HG03558 (cell line): ENCODE results near the gene KLHDC7A.

Source experiments
- ATAC-seq: cut with Tn5 transposase; IDR thresholded peaks from one replicate; pipeline ENCODE4 v1.9.1; 2021; ENCODE audit warnings: moderate number of reproducible peaks; ENCODE audit not compliant: unreplicated experiment; ENCODE audit errors: extremely low read depth

The KLHDC7A gene

DNA sequence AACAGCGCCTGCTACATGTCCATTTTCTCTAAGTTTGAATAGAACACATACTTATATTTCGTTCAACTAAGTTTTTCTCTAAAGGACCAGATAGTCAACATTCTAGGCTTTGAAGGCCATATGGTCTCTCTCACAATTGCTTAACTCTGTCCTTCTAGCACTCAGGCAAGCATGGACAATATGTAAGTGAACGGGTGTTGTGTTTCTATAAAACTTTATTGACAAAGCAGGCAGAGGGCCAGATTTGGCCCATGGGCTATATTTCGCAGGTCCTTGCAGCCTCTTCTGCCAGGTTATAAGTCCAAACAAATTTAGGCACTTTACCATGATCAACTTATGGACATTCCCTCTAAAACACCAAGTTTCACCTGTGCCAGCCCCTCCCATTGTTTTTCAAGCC lies 21.1 kb downstream of the KLHDC7A start:
- ATAC-seq, result no peak

DNA sequence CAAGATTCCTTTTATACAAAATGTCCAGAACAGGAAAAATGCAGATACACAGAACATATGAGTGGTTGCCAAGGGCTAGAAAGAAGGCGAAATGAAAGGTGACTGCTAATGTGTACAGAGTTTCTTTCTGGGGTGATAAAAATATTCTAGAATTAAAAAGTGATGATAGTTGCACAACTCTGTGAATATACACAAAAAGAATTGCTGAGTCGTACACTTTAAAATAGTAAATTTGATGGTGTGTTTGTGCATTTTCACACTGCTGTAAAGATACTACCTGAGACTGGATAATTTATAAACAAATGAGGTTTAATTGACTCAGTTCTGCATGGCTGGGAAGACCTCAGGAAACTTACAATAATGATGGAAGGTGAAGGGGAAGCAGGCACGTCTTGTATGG lies 23.9 kb downstream of the KLHDC7A start:
- no peak for ATAC-seq

DNA sequence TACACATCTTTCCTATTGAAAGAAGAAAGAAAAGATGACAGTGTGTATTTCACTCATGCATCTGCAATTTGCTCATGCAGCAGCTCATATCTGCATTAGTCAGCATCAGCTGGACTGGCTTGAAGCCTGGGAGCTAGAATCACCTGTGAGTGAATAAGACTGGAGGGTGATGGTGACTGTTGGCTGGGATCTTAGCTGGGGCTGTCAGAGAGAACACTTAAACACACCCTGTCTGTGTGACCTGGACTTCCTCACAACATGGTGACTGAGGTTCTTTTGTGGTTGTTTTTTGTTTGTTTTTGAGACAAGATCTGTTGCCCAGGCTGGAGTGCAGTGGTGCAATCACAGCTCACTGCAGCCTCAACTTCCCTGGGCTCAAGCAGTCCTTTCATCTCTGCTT lies 24.9 kb downstream of the KLHDC7A start:
- no peak for ATAC-seq

DNA sequence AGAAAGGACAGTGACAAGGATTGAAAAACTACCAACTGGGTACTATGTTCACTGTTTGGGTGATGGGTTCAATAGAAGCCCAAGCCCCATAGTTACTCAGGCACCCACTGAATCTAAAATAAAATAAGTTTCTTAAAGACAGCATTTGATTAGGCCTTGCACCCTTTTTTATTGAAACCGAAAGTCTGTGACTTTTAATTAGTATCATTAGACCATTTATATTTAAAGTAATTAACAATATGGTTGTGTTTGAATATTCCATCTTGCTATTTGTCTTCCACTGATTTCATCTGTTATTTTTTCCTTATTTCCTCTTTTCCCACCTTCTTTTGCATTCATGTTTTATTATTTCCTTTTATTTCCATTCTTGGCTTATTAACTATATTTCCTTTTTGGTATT lies 27.4 kb downstream of the KLHDC7A start:
- ATAC-seq, result no peak

DNA sequence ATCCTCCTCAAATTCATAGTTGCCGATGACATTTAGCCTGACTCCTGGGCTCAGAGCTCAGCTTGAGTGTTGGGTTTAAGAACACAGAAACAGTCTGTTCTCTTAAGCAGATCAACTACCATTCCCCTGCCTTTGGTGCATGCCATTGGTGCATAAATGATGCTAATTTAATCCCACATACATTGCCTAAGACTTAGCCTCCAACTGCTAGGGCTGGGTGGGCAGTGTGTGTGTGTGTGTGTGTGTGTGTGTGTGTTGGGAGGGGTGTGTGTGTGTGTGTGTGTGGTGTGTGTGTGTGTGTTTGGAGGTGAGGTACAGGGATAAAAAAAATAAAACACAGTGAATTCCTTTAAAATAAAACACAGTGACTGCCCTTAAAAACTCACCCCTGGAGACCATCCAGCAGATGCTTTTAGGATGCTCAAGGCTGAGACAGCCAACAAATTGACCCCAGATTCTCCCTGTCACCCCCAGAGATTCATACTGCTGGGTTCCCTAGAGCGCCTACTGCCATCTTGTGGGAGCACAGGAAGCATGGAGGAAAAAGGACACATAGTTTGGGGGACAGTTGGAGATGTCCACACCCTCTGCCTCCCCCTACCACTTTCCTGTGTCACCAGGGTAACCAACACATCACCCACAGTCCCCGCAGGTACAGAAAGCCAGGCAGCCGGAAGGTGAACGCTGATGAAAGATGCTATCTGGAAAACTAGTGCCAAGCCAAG lies 30.6 kb downstream of the KLHDC7A start:
- no peak for ATAC-seq

DNA sequence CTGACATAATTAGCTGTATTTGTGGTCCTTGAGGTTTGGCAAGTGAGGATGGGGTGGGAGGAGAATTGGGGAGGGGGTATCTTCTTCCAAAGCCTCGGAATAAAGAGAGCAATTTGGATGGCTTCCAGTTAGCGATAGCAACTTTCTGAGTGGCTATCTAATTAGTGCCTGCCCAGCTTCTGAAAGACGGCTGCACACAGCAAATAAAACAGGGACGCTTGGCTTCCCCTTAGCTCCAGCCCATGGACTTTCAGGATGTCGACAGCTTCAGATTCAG lies 31.1 kb downstream of the KLHDC7A start:
- no peak for ATAC-seq

DNA sequence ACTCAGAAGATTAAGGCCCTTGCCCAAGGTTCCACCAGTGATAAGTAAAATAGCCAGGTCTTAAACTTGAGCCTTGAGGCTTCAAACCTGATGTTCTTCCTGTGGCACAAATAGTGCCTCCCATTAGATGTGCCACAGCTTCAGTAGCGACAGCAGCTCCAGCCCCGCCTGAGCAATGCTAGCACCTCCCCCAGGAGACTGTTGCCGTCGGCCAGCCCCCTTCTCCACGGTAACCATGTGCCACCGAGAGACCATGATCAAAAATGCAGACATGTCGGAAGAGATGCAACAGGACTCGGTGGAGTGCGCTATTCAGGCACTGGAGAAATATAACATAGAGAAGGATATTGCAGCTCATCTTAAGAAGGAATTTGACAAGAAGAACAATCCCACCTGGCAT lies 32.2 kb downstream of the KLHDC7A start:
- no peak for ATAC-seq

DNA sequence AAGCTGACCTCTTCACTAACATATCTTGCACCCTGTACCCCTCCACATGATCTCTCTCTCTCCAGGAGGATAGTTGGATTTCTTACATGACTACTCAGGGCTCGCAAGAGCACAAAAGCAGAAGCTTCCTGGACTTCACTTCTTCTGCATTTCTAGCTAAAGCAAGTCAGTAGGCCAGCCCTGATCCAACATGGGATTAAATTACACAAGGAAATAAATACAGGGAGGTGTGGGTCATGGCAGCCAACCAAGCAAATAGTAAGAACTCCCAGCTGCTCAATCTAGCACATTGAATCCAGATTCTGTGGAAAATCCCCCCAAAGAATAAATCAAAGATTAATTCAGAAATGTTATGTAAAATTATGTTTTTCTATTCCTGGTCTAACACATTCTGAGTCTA lies 33.3 kb downstream of the KLHDC7A start:
- ATAC-seq, result no peak

DNA sequence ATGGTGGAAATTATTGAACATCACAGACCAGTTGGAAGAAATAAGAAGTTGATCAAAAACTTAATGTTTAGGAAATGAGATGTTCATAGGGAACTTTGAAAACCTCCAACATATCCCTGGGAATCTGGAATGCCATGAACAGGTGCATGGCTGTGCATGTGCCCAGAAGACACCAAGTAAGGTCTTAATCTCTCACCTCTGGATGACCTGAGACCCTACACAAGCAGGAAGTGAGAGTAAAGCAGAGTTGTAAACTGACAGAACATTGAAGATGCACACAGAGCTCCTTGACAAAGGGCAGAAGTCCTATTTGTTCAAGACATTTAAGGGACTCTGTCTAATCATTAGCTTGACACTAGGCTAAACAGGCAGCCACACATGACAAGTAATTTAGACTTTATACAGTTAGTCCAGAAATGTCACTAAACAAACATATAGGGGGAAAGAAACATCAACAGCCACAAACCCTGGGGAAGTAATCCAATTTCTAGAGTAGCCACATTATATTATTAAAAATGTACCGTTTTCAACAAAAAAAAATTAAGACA lies 34.5 kb downstream of the KLHDC7A start:
- ATAC-seq, result no peak

DNA sequence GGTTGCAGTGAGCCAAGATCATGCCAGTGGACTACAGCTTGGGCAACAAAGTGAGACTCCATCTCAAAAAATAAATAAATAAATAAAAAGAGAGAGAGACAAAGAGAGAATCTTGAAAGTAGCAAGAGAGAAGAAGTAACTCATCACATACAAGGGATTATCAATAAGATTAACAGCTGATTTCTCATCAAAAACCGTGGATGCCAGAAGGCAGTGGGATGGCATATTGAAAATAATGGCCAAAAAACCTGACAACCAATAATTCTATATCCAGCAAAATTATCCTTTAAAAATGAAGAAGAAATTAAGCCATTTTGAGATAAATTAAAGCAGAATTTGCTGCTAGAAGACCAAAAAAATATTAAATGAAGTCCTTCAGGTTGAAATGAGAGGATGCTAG lies 35.7 kb downstream of the KLHDC7A start:
- no peak for ATAC-seq

DNA sequence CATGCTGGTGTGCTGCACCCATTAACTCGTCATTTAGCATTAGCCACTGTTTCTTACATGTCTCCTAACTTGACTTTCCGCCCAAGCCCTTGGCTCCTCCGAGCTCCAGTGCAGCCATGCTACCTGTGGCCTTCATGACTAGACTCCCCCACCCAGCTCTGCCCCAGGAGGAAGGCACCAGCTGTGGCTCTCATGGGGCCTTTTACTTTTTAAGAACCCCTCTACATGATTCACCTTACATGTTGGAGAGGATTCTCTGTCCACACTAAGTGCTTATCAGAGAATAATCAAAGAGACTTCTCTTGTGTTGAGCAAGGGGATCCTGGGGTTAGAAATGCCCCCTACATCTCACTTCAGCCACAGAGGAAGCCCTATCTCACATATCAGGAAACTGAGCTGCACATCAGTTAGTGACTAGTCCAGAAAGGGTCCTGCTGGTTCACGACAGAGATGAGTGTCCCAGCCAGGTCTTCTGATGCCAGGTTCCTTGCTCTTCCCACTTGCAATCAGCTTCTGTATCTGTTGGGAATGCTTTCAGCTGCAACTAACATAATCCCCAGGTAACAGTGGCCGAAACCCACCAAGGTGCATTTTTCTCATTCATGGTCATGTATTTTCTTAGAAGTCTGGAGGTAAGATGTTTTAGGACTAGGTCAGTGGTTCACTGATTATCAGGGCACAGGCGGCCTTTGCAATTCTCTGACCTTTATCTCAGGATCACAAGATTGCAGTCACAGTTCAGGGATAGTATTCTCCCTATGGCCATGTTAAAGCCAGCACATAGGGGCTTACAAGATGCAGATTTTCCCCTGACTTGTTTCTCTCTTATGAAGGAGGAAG lies 45.9 kb downstream of the KLHDC7A start:
- ATAC-seq, result no peak

DNA sequence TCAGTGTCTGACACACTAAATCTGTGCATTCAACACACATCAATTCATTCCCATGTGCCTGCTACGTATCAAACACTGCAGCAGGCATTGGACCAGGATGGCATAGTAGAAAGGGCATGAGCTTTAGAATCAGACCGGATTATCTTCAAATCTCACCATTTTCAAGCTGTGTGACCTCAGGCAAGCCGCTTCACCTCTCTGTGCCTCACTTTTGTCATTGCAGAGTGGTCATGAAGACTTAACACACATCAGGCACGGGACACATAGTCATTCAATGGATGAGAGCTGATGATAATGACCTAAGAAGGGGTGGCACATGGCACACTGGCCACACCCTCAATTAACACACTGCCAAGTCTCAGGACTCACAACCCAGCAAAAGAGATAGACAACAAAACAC lies 46.8 kb downstream of the KLHDC7A start:
- no peak for ATAC-seq

DNA sequence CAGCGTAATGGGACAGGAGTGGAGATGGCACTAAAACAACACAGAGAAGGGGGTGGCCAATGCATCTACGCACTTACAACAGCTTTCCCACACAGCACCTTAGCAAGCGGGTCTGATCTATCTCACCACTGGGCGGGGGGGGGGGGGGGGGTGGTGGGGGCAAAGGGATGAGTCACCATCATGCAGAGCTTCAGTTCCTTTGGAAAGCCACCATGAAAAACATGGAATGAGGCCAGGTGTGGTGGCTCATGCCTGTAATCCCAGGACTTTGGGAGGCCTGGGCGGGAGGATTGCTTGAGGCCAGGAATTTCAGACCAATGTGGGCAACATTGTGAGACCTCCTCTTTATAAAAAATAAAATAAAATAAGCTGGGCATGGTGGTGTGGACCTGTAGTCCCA lies 47.2 kb downstream of the KLHDC7A start:
- ATAC-seq, result no peak

DNA sequence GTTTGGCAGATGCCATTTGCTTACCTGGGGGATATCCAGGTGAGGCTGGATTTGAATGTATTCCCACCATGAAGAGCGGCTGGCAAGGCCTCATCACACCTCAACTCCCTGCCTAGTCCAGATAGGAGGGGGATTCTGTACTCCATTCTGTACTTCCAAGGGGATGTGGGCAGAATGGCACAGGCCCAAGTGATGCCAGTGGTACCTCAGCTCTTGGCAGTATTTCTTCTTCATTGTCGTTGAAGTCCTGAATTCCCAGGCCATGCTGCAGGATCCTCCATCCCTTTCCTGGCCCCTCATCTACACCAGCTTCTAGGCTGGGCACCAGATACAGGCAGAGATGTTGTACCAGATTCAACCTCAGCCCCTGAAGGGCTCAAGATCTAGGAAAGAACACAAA lies 47.9 kb downstream of the KLHDC7A start:
- no peak for ATAC-seq

DNA sequence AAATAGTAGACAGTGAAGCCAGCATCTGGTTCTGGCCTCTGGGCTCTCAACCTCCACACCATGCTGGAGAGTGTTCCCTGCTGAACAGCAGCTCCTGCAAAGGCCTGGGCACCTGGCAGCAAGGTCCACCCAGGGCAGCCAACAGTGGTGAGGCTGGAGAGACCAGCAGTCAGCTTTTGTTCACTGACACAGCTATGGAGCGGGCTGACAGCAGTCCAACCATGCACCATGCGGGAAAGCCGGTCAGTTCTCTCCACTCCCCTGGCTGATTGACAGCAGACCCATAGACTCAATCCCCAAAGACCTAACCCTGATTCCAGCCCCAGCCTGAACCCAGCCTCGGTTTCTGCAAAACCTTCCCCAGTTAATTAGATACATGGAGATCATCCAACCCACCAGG lies 49.0 kb downstream of the KLHDC7A start:
- ATAC-seq, result no peak

DNA sequence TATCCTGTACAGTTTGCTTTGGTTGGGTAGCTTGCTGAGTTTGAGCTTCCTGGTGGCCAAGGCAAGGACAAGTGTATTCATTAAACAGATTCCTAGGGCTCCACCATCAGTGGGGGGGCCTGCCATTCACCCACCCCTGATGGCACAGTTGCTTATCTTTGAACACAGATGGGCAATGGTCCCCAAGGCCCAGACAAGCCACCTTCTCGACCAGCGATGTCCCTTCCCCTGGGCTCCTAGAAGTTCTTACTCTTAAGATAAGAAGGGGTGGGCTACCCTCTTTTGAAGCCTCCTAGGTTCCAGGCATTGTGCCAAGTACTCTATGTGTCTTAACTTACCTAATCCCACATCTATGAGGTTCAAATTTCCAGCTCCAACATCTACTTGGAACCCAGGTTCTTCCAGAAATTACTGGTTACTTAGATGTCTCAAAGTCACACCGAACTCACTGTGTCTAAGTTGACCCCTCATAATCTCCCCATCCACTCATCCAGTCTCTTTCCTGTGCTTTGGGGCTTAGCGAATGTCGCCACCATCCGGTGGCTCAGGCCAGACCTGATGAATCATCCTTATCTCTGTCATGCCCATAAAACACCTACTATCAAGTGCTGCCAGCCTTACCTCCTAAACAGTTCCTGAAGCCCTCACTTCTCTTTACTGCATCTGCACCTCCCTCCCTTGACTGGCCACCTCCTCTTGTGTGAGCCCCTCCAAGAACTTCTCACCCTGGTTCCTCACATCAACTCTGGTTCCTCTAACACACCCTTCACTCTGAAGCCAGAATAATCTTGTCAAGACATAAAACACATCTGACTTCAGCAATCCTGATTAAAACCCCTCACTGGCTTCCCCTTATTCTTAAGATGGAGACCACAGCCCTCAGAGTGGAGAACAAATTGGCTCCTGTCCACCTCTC lies 50.1 kb downstream of the KLHDC7A start:
- no peak for ATAC-seq

DNA sequence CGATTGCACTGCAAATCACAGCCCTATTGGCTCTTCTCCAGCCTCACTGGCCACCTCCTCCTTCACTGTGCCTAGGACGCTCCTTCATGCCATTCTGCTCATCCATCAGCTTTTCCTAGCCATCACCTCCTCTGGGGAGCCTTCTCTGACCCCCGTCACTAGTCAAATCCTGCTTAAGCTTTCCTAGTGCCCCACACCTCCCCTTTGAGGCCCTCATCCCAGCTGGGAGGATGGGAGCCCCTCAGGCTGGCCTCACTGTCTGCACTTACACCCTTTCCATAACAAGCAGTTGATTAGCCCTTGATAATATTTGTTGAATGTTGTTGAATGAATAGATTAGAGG lies 50.7 kb downstream of the KLHDC7A start:
- ATAC-seq, result no peak

DNA sequence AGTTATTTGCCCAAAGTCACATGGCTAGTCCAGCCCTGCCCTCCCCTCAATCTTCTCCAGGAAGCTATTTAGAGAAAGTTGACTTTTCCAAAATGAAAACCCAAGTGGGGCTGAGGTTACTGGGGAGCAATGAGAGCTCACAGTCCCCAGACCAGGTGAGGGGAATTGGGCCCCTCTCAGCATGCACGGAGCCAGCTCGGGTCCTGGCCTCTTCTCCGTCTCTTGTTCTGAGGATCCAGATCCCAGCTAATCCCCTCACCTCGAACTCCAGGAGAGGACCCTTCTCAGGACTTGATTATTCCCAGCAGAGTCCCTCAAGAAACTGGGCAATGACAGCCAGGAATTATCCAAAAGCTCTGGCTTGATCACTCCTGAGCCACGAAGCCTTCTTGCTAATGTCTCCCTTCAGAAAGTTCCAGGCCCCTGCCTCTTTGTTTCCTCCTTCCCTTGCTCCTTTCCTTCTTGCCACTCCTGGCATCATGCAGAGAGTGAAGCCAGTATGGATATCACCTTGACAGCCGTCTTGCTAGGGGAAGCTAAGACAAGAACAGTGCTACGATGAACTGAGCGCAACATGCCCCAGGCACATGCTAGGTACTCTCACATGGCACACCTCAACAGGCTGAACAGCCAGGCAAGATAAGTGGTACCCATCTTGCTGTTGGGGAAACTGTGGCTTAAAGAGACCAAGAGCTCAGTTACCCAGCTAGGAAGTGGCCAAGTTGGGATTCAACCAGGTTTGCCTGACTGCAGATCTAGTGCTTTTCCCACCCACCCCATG lies 51.9 kb downstream of the KLHDC7A start:
- ATAC-seq, result no peak

DNA sequence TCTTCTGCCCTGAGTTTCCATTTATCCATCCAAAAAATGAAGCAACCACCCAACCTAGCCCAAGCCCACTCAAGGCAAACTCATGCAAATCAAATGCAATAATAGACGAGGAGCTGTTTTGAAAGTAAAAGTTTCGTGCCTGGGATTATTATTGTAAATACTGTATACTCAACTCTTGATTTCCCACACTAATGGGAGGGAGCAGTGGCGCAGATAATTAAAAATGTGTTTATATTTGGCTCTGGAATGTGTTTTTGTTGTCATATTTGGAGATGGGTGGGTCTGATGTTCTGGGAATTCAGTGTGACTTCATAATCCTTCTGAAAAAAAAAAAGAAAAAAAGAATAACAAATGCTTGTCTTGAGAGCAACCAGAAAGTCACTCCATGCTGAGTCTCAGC lies 52.5 kb downstream of the KLHDC7A start:
- no peak for ATAC-seq

DNA sequence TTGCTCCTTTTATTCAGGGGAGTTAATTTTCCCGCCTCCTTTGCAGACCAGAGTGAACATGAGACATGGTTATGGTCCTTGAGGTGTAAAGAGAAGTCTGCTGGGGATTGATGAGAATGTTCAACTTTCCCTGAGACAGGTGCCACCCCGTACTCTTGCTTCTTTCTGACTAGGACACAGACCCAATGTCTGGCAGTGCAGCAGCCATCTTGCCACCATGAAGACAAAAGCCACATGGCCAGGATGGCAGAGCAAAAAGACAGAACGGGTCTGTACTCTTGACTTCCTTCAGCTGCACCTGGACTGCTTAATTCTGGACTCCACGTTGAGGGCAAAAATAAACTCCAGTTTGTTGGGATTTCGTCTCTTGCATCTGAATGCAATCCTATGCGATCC lies 54.1 kb downstream of the KLHDC7A start:
- ATAC-seq, result no peak
